HepG2 (cell line): ENCODE results near the gene PLXDC2. TPM values are rescaled to one million over a fixed set of nuclear protein-coding genes. Genes with fewer than 3 reads are reported as not detected.

ENCODE experiments used
- ATAC-seq: fragments of 200-7000 bp; cut with Tn5 transposase; 3 replicates; pipeline ENCODE4 v1.9.1; 2020; ENCODE audit warnings: mild to moderate bottlenecking, moderate library complexity
- BruUV-seq: library from RNA; stranded (reverse); fragments of 400-500 nt; replicated peaks from 2 replicates; lab custom pipeline; 2021; lab: Mats Ljungman, UMichigan
- CTCF ChIA-PET: fragments of 300-600 bp; formaldehyde crosslinking; extraction: SDS; loops from one replicate; lab custom pipeline; 2021; ENCODE audit warnings: low total read pairs, inconsistent platforms, low intra/inter-chr PET ratio; lab: Yijun Ruan, JAX
- POLR2A ChIA-PET: fragments of 350-600 bp; sonication (Branson Sonifier 250); formaldehyde crosslinking; loops from one replicate; lab custom pipeline; 2020; ENCODE audit warnings: antibody characterized with exemption, inconsistent platforms; lab: Yijun Ruan, JAX
- DNase-seq: peaks from one replicate; pipeline ENCODE4 v3.0.0-alpha.2; 2015; ENCODE audit warnings: low spot score
- FAIRE-seq: peaks from 3 replicates; lab custom pipeline; 2011; peaks lifted over from hg19 to GRCh38; lab: Jason Lieb, UNC
- H2AFZ ChIP-seq: one replicate; pipeline ENCODE4 v1.6.1; 2011; ENCODE audit warnings: low read length, inconsistent platforms
- H3K27ac ChIP-seq: fragments of 300-600 bp; 3 replicates; pipeline ENCODE4 v1.8.0; 2011; ENCODE audit warnings: mixed run types, mild to moderate bottlenecking, mixed read lengths, low read length, inconsistent platforms; ENCODE audit not compliant: insufficient read depth; ENCODE audit errors: extremely low read length
- H3K27me3 ChIP-seq, 2 experiments: fragments of 200-600 bp in 1 of 2; 2 replicates in 1 of 2; 3 replicates in 1 of 2; pipeline versions ENCODE4 v1.6.0 to v1.8.0; 2011; ENCODE audit warnings: low read length in 2 of 2, mild to moderate bottlenecking in 2 of 2, moderate library complexity in 2 of 2, inconsistent platforms in 1 of 2; ENCODE audit not compliant: insufficient read depth in 2 of 2, control insufficient read depth in 1 of 2
- H3K36me3 ChIP-seq, 2 experiments: fragments of 200-600 bp in 1 of 2; replicated peaks in 1 of 2; 2 replicates in 1 of 2; 3 replicates in 1 of 2; pipeline versions ENCODE4 v1.5.1 to v1.8.0; 2011; ENCODE audit warnings: low read length in 2 of 2, inconsistent platforms in 1 of 2; ENCODE audit not compliant: insufficient read depth in 2 of 2, control insufficient read depth in 1 of 2
- H3K4me1 ChIP-seq: 2 replicates; pipeline ENCODE4 v1.5.1; 2012; ENCODE audit warnings: low read length, inconsistent platforms; ENCODE audit not compliant: insufficient read depth
- H3K4me2 ChIP-seq: 2 replicates; pipeline ENCODE4 v1.6.0; 2011; ENCODE audit warnings: low read depth, low read length, inconsistent platforms
- H3K4me3 ChIP-seq, 3 experiments: fragments of 200-600 bp in 1 of 3; sonication (generic), shearing (Covaris generic) in 1 of 3; replicated peaks in 1 of 3; 2 replicates each; pipeline ENCODE4 v1.5.1; 2011 to 2016; ENCODE audit warnings: low read length in 3 of 3, inconsistent platforms in 2 of 3, low read depth in 2 of 3, mild to moderate bottlenecking in 2 of 3, control low read depth in 1 of 3, mixed read lengths in 1 of 3; ENCODE audit not compliant: insufficient read depth in 1 of 3
- H3K79me2 ChIP-seq: one replicate; pipeline ENCODE4 v1.6.1; 2011; ENCODE audit warnings: low read length, inconsistent platforms; ENCODE audit not compliant: insufficient read depth
- H3K9ac ChIP-seq: 2 replicates; pipeline ENCODE4 v1.6.0; 2011; ENCODE audit warnings: mild to moderate bottlenecking, low read depth, low read length, inconsistent platforms; ENCODE audit not compliant: insufficient read depth
- H3K9me3 ChIP-seq: 2 replicates; pipeline ENCODE4 v1.5.1; 2012; ENCODE audit warnings: mild to moderate bottlenecking, low read length
- H4K20me1 ChIP-seq: 2 replicates; pipeline ENCODE4 v1.6.0; 2011; ENCODE audit warnings: inconsistent platforms, mild to moderate bottlenecking, low read length, moderate library complexity; ENCODE audit not compliant: insufficient read depth
- FOSL2 ChIP-seq: sonication (generic); formaldehyde crosslinking; IDR thresholded peaks from 2 replicates; pipeline ENCODE4 v1.4.0; 2020; ENCODE audit warnings: missing genetic modification reagents
- IKZF1 ChIP-seq: fragments of 450-650 bp; IDR thresholded peaks from 2 replicates; pipeline ENCODE4 v1.7.1; 2016
- MBNL3 ChIP-seq: fragments of 250-450 bp; sonication (Bioruptor Pico); conservative IDR thresholded peaks from 2 replicates; pipeline ENCODE4 v1.8.0; 2022; ENCODE audit warnings: mild to moderate bottlenecking, inconsistent platforms
- REPIN1 ChIP-seq: sonication (generic); formaldehyde crosslinking; IDR thresholded peaks from 2 replicates; pipeline ENCODE4 v1.8.0; 2022; ENCODE audit warnings: missing genetic modification reagents, low read depth, mild to moderate bottlenecking, borderline replicate concordance
- ZBTB1 ChIP-seq: sonication (generic); formaldehyde crosslinking; IDR thresholded peaks from 2 replicates; pipeline ENCODE4 v1.4.0; 2020; ENCODE audit warnings: missing genetic modification reagents, borderline replicate concordance
- ZNF709 ChIP-seq: sonication (generic); formaldehyde crosslinking; IDR thresholded peaks from 2 replicates; pipeline ENCODE4 v1.5.0; 2020; ENCODE audit warnings: mild to moderate bottlenecking, missing genetic modification reagents
- WGBS: methylation state at CpG from one replicate; pipeline ENCODE4 v1.1.6; 2017; ENCODE audit warnings: low lambda C conversion rate; 5-methylcytosine and 5-hydroxymethylcytosine counted together
- in situ Hi-C: cut with HindIII; loops from 2 replicates; pipeline ENCODE4 v1.10.0; 2017; ENCODE audit warnings: low pct_unique_long_range_greater_than_20kb; ENCODE audit not compliant: extremely low pct_ligation_motif_present
- intact Hi-C: fragments of 100-400 bp; cut with micrococcal nuclease; formaldehyde crosslinking; loops from one replicate; pipeline ENCODE4 v1.10.0; 2022; ENCODE audit not compliant: unreplicated experiment
- polyA plus RNA-seq, 8 experiments: library from polyadenylated mRNA; depleted of rRNA in 3 of 8; stranded (reverse) in 7 of 8; unstranded in 1 of 8; fragments of >200 nt; fragmentation: Illumina TruSeq in 4 of 8; extraction: Trizol in 4 of 8; gene quantifications; 2 replicates each; pipeline versions ENCODE4 v1.2.1 to v1.2.3, GENCODE V29; 2011 to 2016; ENCODE audit warnings: low read depth in 4 of 8, missing spikeins in 1 of 8, mixed read lengths in 1 of 8; ENCODE audit not compliant: insufficient read depth in 1 of 8
- total RNA-seq, 5 experiments: library from RNA; depleted of rRNA; stranded (reverse); fragments of >200 nt; fragmentation: Illumina TruSeq; extraction: Trizol; gene quantifications; 2 replicates each; pipeline ENCODE4 v1.2.3, GENCODE V29; 2016; ENCODE audit warnings: low read depth in 1 of 5
- TF ChIP-seq, protein P1 (sequence below): sonication (generic); formaldehyde crosslinking; IDR thresholded peaks from 2 replicates; pipeline ENCODE4 v1.8.1; 2022; ENCODE audit warnings: mild to moderate bottlenecking, missing genetic modification reagents

The PLXDC2 gene
- total and polyA plus RNA-seq, 2 of the 13 experiments (the other 11 are each of a cell fraction or from before 2014, with no cell fraction given): 2.1 to 2.4 TPM

DNA sequence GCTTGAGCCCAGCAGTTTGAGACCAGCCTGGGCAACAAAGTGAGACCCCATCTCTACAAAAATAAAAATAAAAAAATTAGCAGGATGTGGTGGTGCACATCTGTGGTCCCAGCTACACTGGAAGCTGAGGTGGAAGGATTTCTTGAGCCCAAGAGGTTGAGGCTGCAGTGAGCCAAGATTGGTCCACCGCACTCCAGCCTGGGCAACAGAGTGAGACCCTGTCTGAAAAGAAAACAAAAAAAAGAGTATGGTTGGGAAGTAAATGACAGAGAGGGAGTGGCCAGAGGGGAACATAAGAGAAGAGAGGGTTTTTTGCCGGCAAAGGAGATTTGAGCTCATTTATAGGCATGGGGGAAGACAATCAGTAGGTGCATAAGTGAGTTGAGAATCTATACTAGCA, 19.7 kb downstream of the PLXDC2 start:
- Histone ChIP-seq H3K4me1 (no peaks in the 10 kb centered on the region), H3K9ac (no peak overlapping the region), H3K79me2 (no peaks in the 10 kb centered on the region), H3K9me3 (no peaks in the 10 kb centered on the region), H3K27ac (no peak overlapping the region), H3K4me2 (no peak overlapping the region), H3K36me3 (no peaks in the 10 kb centered on the region), H4K20me1 (no peaks in the 10 kb centered on the region), H2AFZ (no peak overlapping the region), H3K4me3 (no peak overlapping the region), H3K27me3 (no peaks in the 10 kb centered on the region)
- CTCF ChIA-PET: no interaction called here
- intact Hi-C loops: no loop called here
- POLR2A ChIA-PET: no interaction called here
- DNase-seq (no peak), ATAC-seq (no peak), FAIRE-seq (no peak)
- 53% methylated on average over 2 of the region's 2 CpGs for WGBS
- in situ Hi-C loops: no loop called here
- BruUV-seq: no TSS peak
- TF ChIP-seq REPIN1 (no peak), IKZF1 (no peak), MBNL3 (CRISPR knock-in tag) (no peak), FOSL2 (CRISPR knock-in tag) (no peak)

GRCh38 chr10:19839090-19839489, 22.9 kb downstream of the PLXDC2 start:
- ChIA-PET POLR2A (no interaction called here), CTCF (no interaction called here)
- Histone ChIP-seq H3K4me1 (no peaks in the 10 kb centered on the region), H2AFZ (no peak overlapping the region), H3K27ac (no peak overlapping the region), H3K9me3 (no peaks in the 10 kb centered on the region), H3K4me2 (no peak overlapping the region), H3K79me2 (no peaks in the 10 kb centered on the region), H3K9ac (no peak overlapping the region), H3K27me3 (no peaks in the 10 kb centered on the region), H3K4me3 (no peak overlapping the region), H4K20me1 (no peaks in the 10 kb centered on the region)
- intact Hi-C loops: no loop called here
- no peak for FAIRE-seq
- DNase-seq: no peak
- in situ Hi-C loops: no loop called here
- TF ChIP-seq, protein P1, sequence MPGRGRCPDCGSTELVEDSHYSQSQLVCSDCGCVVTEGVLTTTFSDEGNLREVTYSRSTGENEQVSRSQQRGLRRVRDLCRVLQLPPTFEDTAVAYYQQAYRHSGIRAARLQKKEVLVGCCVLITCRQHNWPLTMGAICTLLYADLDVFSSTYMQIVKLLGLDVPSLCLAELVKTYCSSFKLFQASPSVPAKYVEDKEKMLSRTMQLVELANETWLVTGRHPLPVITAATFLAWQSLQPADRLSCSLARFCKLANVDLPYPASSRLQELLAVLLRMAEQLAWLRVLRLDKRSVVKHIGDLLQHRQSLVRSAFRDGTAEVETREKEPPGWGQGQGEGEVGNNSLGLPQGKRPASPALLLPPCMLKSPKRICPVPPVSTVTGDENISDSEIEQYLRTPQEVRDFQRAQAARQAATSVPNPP (CRISPR knock-in tag): no peak
- TF ChIP-seq ZBTB1 (CRISPR knock-in tag) (no peak), ZNF709 (CRISPR knock-in tag) (no peak)
- TF ChIP-seq, all 625 proteins: peak for 0
- no peaks in the 10 kb centered on the region for H3K36me3 ChIP-seq
- no peak for ATAC-seq
- no TSS peak for BruUV-seq
- 37% methylated on average over 3 of the region's 3 CpGs for WGBS
